HepG2 (cell line): Measurements from ENCODE around the gene KRTAP10-9. TPM values are rescaled to one million over a fixed set of nuclear protein-coding genes. Genes with fewer than 3 reads are reported as not detected.

Experiments used
- ARID3A ChIP-seq: IDR thresholded peaks from 2 replicates; pipeline ENCODE4 v1.6.1; 2012; ENCODE audit warnings: low read depth, low read length, improper control_type of control experiment
- ARNT2 ChIP-seq: sonication (generic); formaldehyde crosslinking; IDR thresholded peaks from 2 replicates; pipeline ENCODE4 v1.8.0; 2022; ENCODE audit warnings: mild to moderate bottlenecking, low read depth, missing genetic modification reagents, moderate library complexity
- ARNTL ChIP-seq: sonication (generic); formaldehyde crosslinking; IDR thresholded peaks from 2 replicates; pipeline ENCODE4 v1.4.0; 2020; ENCODE audit warnings: mild to moderate bottlenecking, missing genetic modification reagents
- ATF7-NPFF ChIP-seq: sonication (generic); formaldehyde crosslinking; IDR thresholded peaks from 2 replicates; pipeline ENCODE4 v1.8.1; 2023; ENCODE audit warnings: mild to moderate bottlenecking, low read depth, missing genetic modification reagents, moderate library complexity
- E2F2 ChIP-seq: sonication (generic); formaldehyde crosslinking; IDR thresholded peaks from 2 replicates; pipeline ENCODE4 v1.4.0; 2020; ENCODE audit warnings: missing genetic modification reagents, borderline replicate concordance
- EED ChIP-seq: sonication (generic); formaldehyde crosslinking; IDR thresholded peaks from 2 replicates; pipeline ENCODE4 v1.5.0; 2020; ENCODE audit warnings: mild to moderate bottlenecking, missing genetic modification reagents
- FOSL2 ChIP-seq: sonication (generic); formaldehyde crosslinking; IDR thresholded peaks from 2 replicates; pipeline ENCODE4 v1.4.0; 2020; ENCODE audit warnings: missing genetic modification reagents
- GPN1 ChIP-seq: sonication (generic); formaldehyde crosslinking; IDR thresholded peaks from 2 replicates; pipeline ENCODE4 v1.5.1; 2020; ENCODE audit warnings: missing genetic modification reagents, borderline replicate concordance
- HINFP ChIP-seq: sonication (generic); formaldehyde crosslinking; IDR thresholded peaks from 2 replicates; pipeline ENCODE4 v1.4.0; 2020; ENCODE audit warnings: low read depth, mild to moderate bottlenecking, missing genetic modification reagents
- HNF4G ChIP-seq, 2 experiments: sonication (generic) in 1 of 2; formaldehyde crosslinking in 1 of 2; IDR thresholded peaks; 2 replicates each; pipeline versions ENCODE4 v1.4.0 to v1.6.1; 2011 to 2020; ENCODE audit warnings: borderline replicate concordance in 2 of 2, low read depth in 2 of 2, mild to moderate bottlenecking in 2 of 2, low read length in 1 of 2, missing genetic modification reagents in 1 of 2, moderate library complexity in 1 of 2
- HOXA9 ChIP-seq: sonication (generic); formaldehyde crosslinking; IDR thresholded peaks from 2 replicates; pipeline ENCODE4 v1.8.1; 2022; ENCODE audit warnings: missing genetic modification reagents, mild to moderate bottlenecking, moderate library complexity, borderline replicate concordance
- IKZF5 ChIP-seq: IDR thresholded peaks from 2 replicates; pipeline ENCODE4 v1.6.1; 2018; ENCODE audit warnings: missing genetic modification reagents, mild to moderate bottlenecking, missing compliant biosample characterization
- KLF13 ChIP-seq: sonication (generic); formaldehyde crosslinking; IDR thresholded peaks from 2 replicates; pipeline ENCODE4 v1.4.0; 2020; ENCODE audit warnings: mild to moderate bottlenecking, missing genetic modification reagents
- KLF16 ChIP-seq, 2 experiments: sonication (generic) in 1 of 2; formaldehyde crosslinking in 1 of 2; IDR thresholded peaks; 2 replicates each; pipeline versions ENCODE4 v1.6.1 to v1.8.0; 2016 to 2023; ENCODE audit warnings: missing genetic modification reagents in 2 of 2, missing compliant biosample characterization in 1 of 2
- MYNN ChIP-seq: sonication (generic); formaldehyde crosslinking; IDR thresholded peaks from 2 replicates; pipeline ENCODE4 v1.4.0; 2020; ENCODE audit warnings: mild to moderate bottlenecking, low read depth, missing genetic modification reagents
- POLR2AphosphoS5 ChIP-seq: IDR thresholded peaks from 2 replicates; pipeline ENCODE4 v1.6.1; 2012; ENCODE audit warnings: low read depth, low read length
- RXRB ChIP-seq: IDR thresholded peaks from 2 replicates; pipeline ENCODE4 v1.6.1; 2016; ENCODE audit warnings: borderline replicate concordance, missing genetic modification reagents, missing compliant biosample characterization
- ZFYVE20 ChIP-seq: sonication (generic); formaldehyde crosslinking; IDR thresholded peaks from 2 replicates; pipeline ENCODE4 v1.8.0; 2023; ENCODE audit warnings: low read depth, mild to moderate bottlenecking, moderate library complexity, missing genetic modification reagents, borderline replicate concordance
- ZNF292 ChIP-seq: sonication (generic); formaldehyde crosslinking; IDR thresholded peaks from 2 replicates; pipeline ENCODE4 v1.8.1; 2022; ENCODE audit warnings: mild to moderate bottlenecking, low read depth, missing genetic modification reagents, borderline replicate concordance
- ZNF501 ChIP-seq: sonication (generic); formaldehyde crosslinking; IDR thresholded peaks from 2 replicates; pipeline ENCODE4 v1.5.1; 2020; ENCODE audit warnings: mild to moderate bottlenecking, moderate library complexity, missing genetic modification reagents
- ZNF598 ChIP-seq: sonication (generic); formaldehyde crosslinking; IDR thresholded peaks from 2 replicates; pipeline ENCODE4 v1.5.1; 2020; ENCODE audit warnings: mild to moderate bottlenecking, missing genetic modification reagents, borderline replicate concordance
- ZNF749 ChIP-seq: sonication (generic); formaldehyde crosslinking; IDR thresholded peaks from 2 replicates; pipeline ENCODE4 v1.8.0; 2022; ENCODE audit warnings: mild to moderate bottlenecking, missing genetic modification reagents, moderate library complexity, borderline replicate concordance
- polyA plus RNA-seq, 8 experiments: library from polyadenylated mRNA; depleted of rRNA in 3 of 8; stranded (reverse) in 7 of 8; unstranded in 1 of 8; fragments of >200 nt; fragmentation: Illumina TruSeq in 4 of 8; extraction: Trizol in 4 of 8; gene quantifications; 2 replicates each; pipeline versions ENCODE4 v1.2.1 to v1.2.3, GENCODE V29; 2011 to 2016; ENCODE audit warnings: low read depth in 4 of 8, missing spikeins in 1 of 8, mixed read lengths in 1 of 8; ENCODE audit not compliant: insufficient read depth in 1 of 8
- total RNA-seq, 5 experiments: library from RNA; depleted of rRNA; stranded (reverse); fragments of >200 nt; fragmentation: Illumina TruSeq; extraction: Trizol; gene quantifications; 2 replicates each; pipeline ENCODE4 v1.2.3, GENCODE V29; 2016; ENCODE audit warnings: low read depth in 1 of 5

Gene KRTAP10-9
- total and polyA plus RNA-seq, 2 of the 13 experiments (the other 11 are each of a cell fraction or from before 2014, with no cell fraction given): not detected

GRCh38 chr21:44593598-44594405 lies 33.1 kb upstream of the KRTAP10-9 start (continued):
- TF ChIP-seq ZNF292 (CRISPR knock-in tag) (peak; percentile 89; the same call in 1 of the 2 replicates), KLF13 (CRISPR knock-in tag) (no peak), ZFYVE20 (CRISPR knock-in tag) (no peak), E2F2 (no peak), HNF4G (IDR thresholded peaks at IDR 0.05; ENCODE audit: borderline replicate concordance, low read depth, low read length) (no peak; the same call in 1 of the 2 replicates), HNF4G (CRISPR knock-in tag; IDR thresholded peaks at IDR 0.05; ENCODE audit: borderline replicate concordance, low read depth) (peak; percentile 87; the same call in 1 of the 2 replicates), FOSL2 (CRISPR knock-in tag) (peak; percentile 71), EED (CRISPR knock-in tag) (peak; percentile 46; the same call in 1 of the 2 replicates), RXRB (peak; percentile 84; the same call in 1 of the 2 replicates), HOXA9 (CRISPR knock-in tag) (no peak), KLF16 (CRISPR knock-in tag; IDR thresholded peaks at IDR 0.05) (peak in 1 of 2 experiments; percentile 76; a peak in 1 of 4 replicates), ARID3A (no peak), ZNF598 (peak; percentile 52), ZNF501 (peak; percentile 91), ATF7-NPFF (CRISPR knock-in tag) (peak; percentile 84; the same call in 1 of the 2 replicates), POLR2AphosphoS5 (no peak), HINFP (CRISPR knock-in tag) (peak; percentile 58; the same call in 1 of the 2 replicates), IKZF5 (CRISPR knock-in tag) (peak; percentile 86; the same call in 1 of the 2 replicates), ZNF749 (CRISPR knock-in tag) (no peak; the same call in 1 of the 2 replicates), MYNN (no peak), GPN1 (CRISPR knock-in tag) (no peak), ARNT2 (CRISPR knock-in tag) (peak; percentile 61), ARNTL (peak; percentile 92)
